ENCODE results near the gene MST1R. TPM values are rescaled to one million over a fixed set of nuclear protein-coding genes. Genes with fewer than 3 reads are reported as not detected.

MST1R gene
- total and polyA plus RNA-seq, 2 experiments from 2014 or later, result 3.7 to 3.9 TPM

GRCh38 chr3:49842843-49843517 is 60.7 kb downstream of the MST1R start:
- peaks cover 5% of the 10 kb centered on the region for H3K27me3 Mint-ChIP-seq (ENCODE audit: insufficient read depth, low read depth, poor library complexity)
- no peak for DNase-seq (ENCODE audit: low spot score)

More at GRCh38 chr3:49842843-49843517, 60.7 kb downstream of the MST1R start:
- H3K4me2 ChIP-seq, result no peak overlapping the region
- peak; percentile 15; the same call in 2 of the 3 replicates for ATAC-seq
- H3K36me3 ChIP-seq (ENCODE audit: insufficient read depth), result peaks cover 6% of the 10 kb centered on the region; the same call in 1 of the 2 replicates
- peaks cover 60% of the 10 kb centered on the region for H3K36me3 Mint-ChIP-seq (ENCODE audit: low read depth)
- H3K4me3 Mint-ChIP-seq, result no peak overlapping the region
- TF ChIP-seq STAT1 (IDR thresholded peaks at IDR 0.05; ENCODE audit: unreplicated experiment) (no peak), ZNF331 (CRISPR knock-in tag; IDR thresholded peaks at IDR 0.05; ENCODE audit: low read depth) (no peak), REST (IDR thresholded peaks at IDR 0.05; ENCODE audit: unreplicated experiment) (no peak), CREB1 (CRISPR knock-in tag; IDR thresholded peaks at IDR 0.05; ENCODE audit: low read depth) (no peak), JUNB (IDR thresholded peaks at IDR 0.05; ENCODE audit: unreplicated experiment) (no peak), CTCF (conservative IDR thresholded peaks at IDR 0.05; ENCODE audit: low read depth in 2 of 2) (no peak), ZNF114 (CRISPR knock-in tag; IDR thresholded peaks at IDR 0.05) (no peak), EZH2 (IDR thresholded peaks at IDR 0.05; ENCODE audit: low read depth, unreplicated experiment) (no peak), ZNF462 (CRISPR knock-in tag; IDR thresholded peaks at IDR 0.05) (no peak), EZH2phosphoT487 (IDR thresholded peaks at IDR 0.05; ENCODE audit: unreplicated experiment) (no peak), ETS1 (IDR thresholded peaks at IDR 0.05) (no peak), POLR2AphosphoS5 (IDR thresholded peaks at IDR 0.05; ENCODE audit: low read depth) (no peak), NANOG (IDR thresholded peaks at IDR 0.05; ENCODE audit: borderline replicate concordance) (no peak)
- no peaks in the 10 kb centered on the region for H3K4me1 ChIP-seq (ENCODE audit: insufficient read depth)
- H3K9me3 Mint-ChIP-seq, result no peaks in the 10 kb centered on the region
- no peak overlapping the region for H3K4me3 ChIP-seq
- no peaks in the 10 kb centered on the region for H3K79me2 ChIP-seq (replicated peaks; ENCODE audit: insufficient read depth)
- H3K27ac ChIP-seq (ENCODE audit: low read depth), result no peak overlapping the region
- H2AFZ ChIP-seq, result no peak overlapping the region
- no peaks in the 10 kb centered on the region for H3K9me2 ChIP-seq (ENCODE audit: insufficient read depth)
- H3K4me1 Mint-ChIP-seq, result peaks cover 18% of the 10 kb centered on the region
- no peaks in the 10 kb centered on the region for H3K27me3 ChIP-seq (ENCODE audit: insufficient read depth)
- H4K20me1 ChIP-seq (replicated peaks; ENCODE audit: insufficient read depth), result 0 out of 2 replicates have a peak, but pooled peaks cover 5% of the 10 kb centered on the region
- no peaks in the 10 kb centered on the region for H3F3A ChIP-seq (replicated peaks; ENCODE audit: low read depth)
- H3K27ac Mint-ChIP-seq, result no peak overlapping the region
